ENCODE measurements around the gene SHANK2. TPM values are rescaled to one million over a fixed set of nuclear protein-coding genes. Genes with fewer than 3 reads are reported as not detected.

Gene SHANK2
- total RNA-seq, 1 donor = 2.5 TPM

DNA sequence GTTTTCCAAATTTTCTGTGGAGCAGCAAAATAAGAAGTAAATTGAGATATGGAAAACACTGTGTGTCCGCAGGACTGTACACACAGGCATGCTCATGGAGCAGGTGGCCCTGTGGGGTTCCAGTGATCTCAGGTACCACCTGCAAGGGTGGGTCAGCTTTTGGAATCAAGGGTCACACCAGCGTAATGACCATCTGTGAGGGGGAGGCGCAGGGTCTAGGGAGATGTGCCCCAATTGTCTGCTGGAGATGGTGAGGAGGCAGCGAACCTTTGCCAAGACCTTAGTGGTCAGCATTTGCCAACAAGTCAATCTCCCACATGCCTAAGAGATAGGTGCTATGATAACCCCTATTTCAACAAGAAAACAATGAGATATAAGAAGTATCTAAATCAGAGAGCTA, 49.4 kb downstream of the SHANK2 start:
- no peaks in the 10 kb centered on the region for H3K9me3 ChIP-seq (ENCODE audit: low read depth, low read length)
- H3K27me3 ChIP-seq (ENCODE audit: insufficient read depth, low read length) = no peaks in the 10 kb centered on the region
- no peaks in the 10 kb centered on the region for H3K4me1 ChIP-seq (ENCODE audit: insufficient read depth, low read length)
- peak; percentile 17 for DNase-seq (ENCODE audit: insufficient read length, low spot score, missing footprints)
- H3K27ac ChIP-seq (ENCODE audit: low read depth, low read length) = no peak overlapping the region
- no peaks in the 10 kb centered on the region for H3K36me3 ChIP-seq (ENCODE audit: insufficient read depth, low read length)
- no peak overlapping the region for H2AFZ ChIP-seq (ENCODE audit: low read length)
- H3K4me3 ChIP-seq (ENCODE audit: insufficient read depth, low read length) = no peak overlapping the region
- no peak overlapping the region for H3K4me2 ChIP-seq (ENCODE audit: insufficient read depth, low read length)
- TF ChIP-seq CTCF (IDR thresholded peaks at IDR 0.05; ENCODE audit: extremely low read depth, low read depth, low read length) = no peak
- no peaks in the 10 kb centered on the region for H3K79me2 ChIP-seq (ENCODE audit: insufficient read depth, low read length)
- H4K20me1 ChIP-seq (ENCODE audit: insufficient read depth, low read length) = no peaks in the 10 kb centered on the region

DNA sequence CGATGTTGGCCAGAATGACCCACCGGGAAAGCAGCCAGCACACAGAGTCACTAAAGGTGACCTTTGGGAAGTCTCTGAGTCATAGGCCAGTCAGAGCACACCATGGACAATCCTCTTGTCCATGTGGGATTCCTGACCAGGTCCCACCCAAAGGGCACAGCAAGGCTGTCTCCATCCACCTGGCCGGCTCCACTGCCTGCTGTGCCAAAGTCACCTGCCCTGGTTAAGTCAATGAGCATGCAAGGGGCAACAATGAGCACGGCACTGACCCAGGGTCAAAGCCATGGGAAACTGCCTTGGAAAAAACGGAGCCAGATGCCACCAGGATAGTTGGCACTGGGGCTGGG, 49.8 kb downstream of the SHANK2 start:
- Histone ChIP-seq H4K20me1 (ENCODE audit: insufficient read depth, low read length) (no peaks in the 10 kb centered on the region), H3K4me2 (ENCODE audit: insufficient read depth, low read length) (no peak overlapping the region), H3K27me3 (ENCODE audit: insufficient read depth, low read length) (no peaks in the 10 kb centered on the region), H3K27ac (ENCODE audit: low read depth, low read length) (no peak overlapping the region), H3K36me3 (ENCODE audit: insufficient read depth, low read length) (no peaks in the 10 kb centered on the region), H3K79me2 (ENCODE audit: insufficient read depth, low read length) (no peaks in the 10 kb centered on the region), H2AFZ (ENCODE audit: low read length) (no peak overlapping the region), H3K4me3 (ENCODE audit: insufficient read depth, low read length) (no peak overlapping the region), H3K4me1 (ENCODE audit: insufficient read depth, low read length) (no peaks in the 10 kb centered on the region), H3K9me3 (ENCODE audit: low read depth, low read length) (no peaks in the 10 kb centered on the region)
- TF ChIP-seq CTCF (IDR thresholded peaks at IDR 0.05; ENCODE audit: extremely low read depth, low read depth, low read length) = no peak
- DNase-seq (ENCODE audit: insufficient read length, low spot score, missing footprints) = peak; percentile 59

Other genes with a start within 250 kb of the SHANK2 start
- gene DHCR7, start 195.8 kb upstream of the SHANK2 start, total RNA-seq = 58.3 and 60.4 TPM in 2 replicates
- gene NADSYN1, start 200.6 kb upstream of the SHANK2 start, total RNA-seq = 69.5 and 81.1 TPM in 2 replicates